HL-60 (cell line): ENCODE results near the gene SGIP1.

Source experiments
- DNase-seq, 2 experiments: peaks; one replicate each; pipeline ENCODE4 v3.0.0-alpha.2; 2010 to 2020; ENCODE audit warnings: low read depth in 1 of 2, low spot score in 1 of 2
- H3K27ac ChIP-seq: fragments of 250-450 bp; sonication (Bioruptor Pico); replicated peaks from 2 replicates; pipeline ENCODE4 v1.5.1; 2020; ENCODE audit warnings: mild to moderate bottlenecking, moderate library complexity
- H3K27me3 ChIP-seq: fragments of 250-450 bp; sonication (Bioruptor Pico); 2 replicates; pipeline ENCODE4 v1.5.1; 2021; ENCODE audit warnings: mild to moderate bottlenecking, moderate library complexity; ENCODE audit not compliant: insufficient read depth, poor library complexity, severe bottlenecking
- H3K4me3 ChIP-seq: replicated peaks from 2 replicates; pipeline ENCODE4 v1.5.1; 2011; ENCODE audit warnings: mild to moderate bottlenecking, control low read depth, low read length; ENCODE audit not compliant: insufficient read depth
- GABPA ChIP-seq: IDR thresholded peaks from 2 replicates; pipeline ENCODE4 v1.6.1; 2012; ENCODE audit warnings: low read depth
- POLR2AphosphoS5 ChIP-seq: IDR thresholded peaks from 2 replicates; pipeline ENCODE4 v1.6.1; 2012; ENCODE audit warnings: low read depth
- SPI1 ChIP-seq: IDR thresholded peaks from 2 replicates; pipeline ENCODE4 v1.6.1; 2012; ENCODE audit warnings: low read depth, mild to moderate bottlenecking, borderline replicate concordance
- TF ChIP-seq, protein P1 (sequence below): IDR thresholded peaks from 2 replicates; pipeline ENCODE4 v1.6.1; 2012; ENCODE audit warnings: low read depth; ENCODE audit not compliant: insufficient replicate concordance
- TF ChIP-seq, protein P2 (sequence below): IDR thresholded peaks from one replicate; pipeline ENCODE4 v1.5.1; 2011; ENCODE audit warnings: low read length, control low read depth, inconsistent platforms; ENCODE audit not compliant: insufficient read depth

SGIP1 gene

DNA sequence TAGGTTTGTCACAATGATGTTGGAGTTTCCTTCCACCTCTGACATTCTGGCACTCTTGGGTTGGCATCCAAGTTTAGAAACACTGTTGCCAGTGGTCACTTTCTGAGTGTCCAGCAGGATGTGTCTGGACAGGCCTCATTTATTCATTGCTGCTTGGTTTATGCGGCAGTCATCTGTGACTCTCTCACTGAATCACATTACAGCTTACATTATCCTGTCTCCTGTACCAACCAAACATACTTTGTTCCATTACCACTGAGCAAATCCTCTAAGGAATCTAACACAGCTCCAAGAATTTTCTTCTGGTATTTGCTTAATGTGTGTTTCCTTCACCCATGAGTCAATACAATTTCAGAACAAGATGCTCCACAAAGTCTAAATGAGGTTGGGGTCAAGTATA lies 19.9 kb downstream of the SGIP1 start:
- DNase-seq: no peak
- TF ChIP-seq, protein P1, sequence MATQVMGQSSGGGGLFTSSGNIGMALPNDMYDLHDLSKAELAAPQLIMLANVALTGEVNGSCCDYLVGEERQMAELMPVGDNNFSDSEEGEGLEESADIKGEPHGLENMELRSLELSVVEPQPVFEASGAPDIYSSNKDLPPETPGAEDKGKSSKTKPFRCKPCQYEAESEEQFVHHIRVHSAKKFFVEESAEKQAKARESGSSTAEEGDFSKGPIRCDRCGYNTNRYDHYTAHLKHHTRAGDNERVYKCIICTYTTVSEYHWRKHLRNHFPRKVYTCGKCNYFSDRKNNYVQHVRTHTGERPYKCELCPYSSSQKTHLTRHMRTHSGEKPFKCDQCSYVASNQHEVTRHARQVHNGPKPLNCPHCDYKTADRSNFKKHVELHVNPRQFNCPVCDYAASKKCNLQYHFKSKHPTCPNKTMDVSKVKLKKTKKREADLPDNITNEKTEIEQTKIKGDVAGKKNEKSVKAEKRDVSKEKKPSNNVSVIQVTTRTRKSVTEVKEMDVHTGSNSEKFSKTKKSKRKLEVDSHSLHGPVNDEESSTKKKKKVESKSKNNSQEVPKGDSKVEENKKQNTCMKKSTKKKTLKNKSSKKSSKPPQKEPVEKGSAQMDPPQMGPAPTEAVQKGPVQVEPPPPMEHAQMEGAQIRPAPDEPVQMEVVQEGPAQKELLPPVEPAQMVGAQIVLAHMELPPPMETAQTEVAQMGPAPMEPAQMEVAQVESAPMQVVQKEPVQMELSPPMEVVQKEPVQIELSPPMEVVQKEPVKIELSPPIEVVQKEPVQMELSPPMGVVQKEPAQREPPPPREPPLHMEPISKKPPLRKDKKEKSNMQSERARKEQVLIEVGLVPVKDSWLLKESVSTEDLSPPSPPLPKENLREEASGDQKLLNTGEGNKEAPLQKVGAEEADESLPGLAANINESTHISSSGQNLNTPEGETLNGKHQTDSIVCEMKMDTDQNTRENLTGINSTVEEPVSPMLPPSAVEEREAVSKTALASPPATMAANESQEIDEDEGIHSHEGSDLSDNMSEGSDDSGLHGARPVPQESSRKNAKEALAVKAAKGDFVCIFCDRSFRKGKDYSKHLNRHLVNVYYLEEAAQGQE: no peak
- TF ChIP-seq, protein P2, sequence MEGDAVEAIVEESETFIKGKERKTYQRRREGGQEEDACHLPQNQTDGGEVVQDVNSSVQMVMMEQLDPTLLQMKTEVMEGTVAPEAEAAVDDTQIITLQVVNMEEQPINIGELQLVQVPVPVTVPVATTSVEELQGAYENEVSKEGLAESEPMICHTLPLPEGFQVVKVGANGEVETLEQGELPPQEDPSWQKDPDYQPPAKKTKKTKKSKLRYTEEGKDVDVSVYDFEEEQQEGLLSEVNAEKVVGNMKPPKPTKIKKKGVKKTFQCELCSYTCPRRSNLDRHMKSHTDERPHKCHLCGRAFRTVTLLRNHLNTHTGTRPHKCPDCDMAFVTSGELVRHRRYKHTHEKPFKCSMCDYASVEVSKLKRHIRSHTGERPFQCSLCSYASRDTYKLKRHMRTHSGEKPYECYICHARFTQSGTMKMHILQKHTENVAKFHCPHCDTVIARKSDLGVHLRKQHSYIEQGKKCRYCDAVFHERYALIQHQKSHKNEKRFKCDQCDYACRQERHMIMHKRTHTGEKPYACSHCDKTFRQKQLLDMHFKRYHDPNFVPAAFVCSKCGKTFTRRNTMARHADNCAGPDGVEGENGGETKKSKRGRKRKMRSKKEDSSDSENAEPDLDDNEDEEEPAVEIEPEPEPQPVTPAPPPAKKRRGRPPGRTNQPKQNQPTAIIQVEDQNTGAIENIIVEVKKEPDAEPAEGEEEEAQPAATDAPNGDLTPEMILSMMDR: no peak
- TF ChIP-seq SPI1: no peak
- no peak for TF ChIP-seq POLR2AphosphoS5
- TF ChIP-seq GABPA: no peak
- Histone ChIP-seq H3K4me3 (no peak overlapping the region), H3K27ac (no peak overlapping the region), H3K27me3 (no peaks in the 10 kb centered on the region)

- DNase-seq: no peak
- TF ChIP-seq SPI1 (no peak), POLR2AphosphoS5 (no peak), GABPA (no peak)
- TF ChIP-seq, protein P2: no peak
- TF ChIP-seq, protein P1: no peak
- H3K27me3 ChIP-seq: no peaks in the 10 kb centered on the region
- no peak overlapping the region for H3K27ac ChIP-seq
- no peak overlapping the region for H3K4me3 ChIP-seq
Observed at GRCh38 chr1:66556161-66556611, 22.2 kb downstream of the SGIP1 start.

DNA sequence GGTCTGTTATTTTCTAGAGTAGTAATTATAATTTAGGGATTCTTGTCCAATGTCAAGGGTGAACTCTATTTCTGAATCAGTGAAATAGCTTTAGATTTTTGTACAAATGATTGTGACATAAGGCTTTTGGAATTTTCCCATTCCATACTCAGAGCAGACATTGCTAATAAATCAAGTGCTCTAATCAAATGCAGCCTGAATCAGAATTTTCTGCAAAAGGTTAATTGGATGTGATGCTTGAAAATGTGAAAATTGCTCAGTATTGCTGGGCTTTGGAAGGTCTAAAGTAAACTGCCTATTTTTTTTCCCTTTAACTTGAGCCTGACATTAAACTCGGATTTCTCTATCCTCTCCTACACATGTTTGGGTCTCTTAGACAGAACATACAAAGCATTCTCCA lies 23.2 kb downstream of the SGIP1 start:
- Histone ChIP-seq H3K27ac (no peak overlapping the region), H3K4me3 (no peak overlapping the region), H3K27me3 (no peaks in the 10 kb centered on the region)
- TF ChIP-seq GABPA: no peak
- no peak for TF ChIP-seq SPI1
- TF ChIP-seq, protein P2: no peak
- TF ChIP-seq POLR2AphosphoS5: no peak
- TF ChIP-seq, protein P1: no peak
- no peak for DNase-seq
